HG03103 (cell line): ENCODE data around the gene VSTM4.

Source experiments
- ATAC-seq: cut with Tn5 transposase; IDR thresholded peaks from one replicate; pipeline ENCODE4 v1.9.1; 2021; ENCODE audit warnings: low read depth; ENCODE audit not compliant: unreplicated experiment

VSTM4 gene

GRCh38 chr10:49012603-49013002 is 102.7 kb downstream of the VSTM4 start:
- ATAC-seq, result no peak

GRCh38 chr10:49011756-49012155 is 103.6 kb downstream of the VSTM4 start:
- ATAC-seq, result no peak

GRCh38 chr10:49010865-49011264 is 104.5 kb downstream of the VSTM4 start:
- ATAC-seq, result no peak

- ATAC-seq, result no peak
These were observed 105.0 kb downstream of the VSTM4 start for GRCh38 chr10:49010295-49010694.

GRCh38 chr10:49009199-49009979 is 105.9 kb downstream of the VSTM4 start:
- ATAC-seq, result no peak

- no peak for ATAC-seq
These were observed 106.7 kb downstream of the VSTM4 start for GRCh38 chr10:49008505-49009198.

- ATAC-seq, result no peak
These were observed 107.2 kb downstream of the VSTM4 start for GRCh38 chr10:49008091-49008490.

- no peak for ATAC-seq
These were observed 108.2 kb downstream of the VSTM4 start for GRCh38 chr10:49007129-49007528.

GRCh38 chr10:49005270-49005669 is 110.1 kb downstream of the VSTM4 start:
- ATAC-seq, result no peak

GRCh38 chr10:49001870-49002672 is 113.3 kb downstream of the VSTM4 start:
- ATAC-seq, result no peak

GRCh38 chr10:49001402-49001801 is 113.9 kb downstream of the VSTM4 start:
- ATAC-seq, result no peak

- ATAC-seq, result no peak
These were observed 114.6 kb downstream of the VSTM4 start for GRCh38 chr10:49000437-49001398.

GRCh38 chr10:48999346-48999745 is 116.0 kb downstream of the VSTM4 start:
- ATAC-seq, result no peak

- ATAC-seq, result no peak
These were observed 119.0 kb downstream of the VSTM4 start for GRCh38 chr10:48996329-48996728.

- no peak for ATAC-seq
These were observed 121.7 kb downstream of the VSTM4 start for GRCh38 chr10:48993627-48994026.

- ATAC-seq, result no peak
These were observed 125.1 kb downstream of the VSTM4 start for GRCh38 chr10:48990226-48990625.

- ATAC-seq, result no peak
These were observed 129.6 kb downstream of the VSTM4 start for GRCh38 chr10:48985621-48986158.

GRCh38 chr10:48983648-48984351 is 131.5 kb downstream of the VSTM4 start:
- no peak for ATAC-seq

GRCh38 chr10:48982584-48982983 is 132.7 kb downstream of the VSTM4 start:
- no peak for ATAC-seq
